ENCODE results near the gene JUNB.

Gene JUNB

GRCh38 chr19:12787458-12787857 is 3.8 kb upstream of the JUNB start:
- DNase-seq (ENCODE audit: low spot score): no peak
- no peak for TF ChIP-seq CTCF (IDR thresholded peaks at IDR 0.05; ENCODE audit: extremely low read depth, insufficient read depth, missing control alignments)
- in situ Hi-C loops (cut with MboI; ENCODE audit: low pct_unique_long_range_greater_than_20kb, low sequenced_read_pairs, unreplicated experiment): no loop called here

- in situ Hi-C loops (cut with MboI; ENCODE audit: low pct_unique_long_range_greater_than_20kb, low sequenced_read_pairs, unreplicated experiment): no loop called here
Measured at GRCh38 chr19:12788042-12788681, 3.1 kb upstream of the JUNB start.

GRCh38 chr19:12788682-12789097 is 2.6 kb upstream of the JUNB start:
- peak; percentile 89 for DNase-seq (ENCODE audit: low spot score)
- in situ Hi-C loops (cut with MboI; ENCODE audit: low pct_unique_long_range_greater_than_20kb, low sequenced_read_pairs, unreplicated experiment): no loop called here
- peak; percentile 7 for TF ChIP-seq CTCF (IDR thresholded peaks at IDR 0.05; ENCODE audit: extremely low read depth, insufficient read depth, missing control alignments)

More at GRCh38 chr19:12788042-12788681, 3.1 kb upstream of the JUNB start:
- TF ChIP-seq CTCF (IDR thresholded peaks at IDR 0.05; ENCODE audit: extremely low read depth, insufficient read depth, missing control alignments): no peak
- DNase-seq (ENCODE audit: low spot score): no peak

- no peak for TF ChIP-seq CTCF (IDR thresholded peaks at IDR 0.05; ENCODE audit: extremely low read depth, insufficient read depth, missing control alignments)
- no peak for DNase-seq (ENCODE audit: low spot score)
- in situ Hi-C loops (cut with MboI; ENCODE audit: low pct_unique_long_range_greater_than_20kb, low sequenced_read_pairs, unreplicated experiment): no loop called here
Measured at GRCh38 chr19:12789098-12789903, 2.0 kb upstream of the JUNB start.

GRCh38 chr19:12789904-12790619 is 1.2 kb upstream of the JUNB start:
- peak; percentile 98 for DNase-seq (ENCODE audit: low spot score)
- no peak for TF ChIP-seq CTCF (IDR thresholded peaks at IDR 0.05; ENCODE audit: extremely low read depth, insufficient read depth, missing control alignments)
- in situ Hi-C loops (cut with MboI; ENCODE audit: low pct_unique_long_range_greater_than_20kb, low sequenced_read_pairs, unreplicated experiment): no loop called here

- no peak for DNase-seq (ENCODE audit: low spot score)
- in situ Hi-C loops (cut with MboI; ENCODE audit: low pct_unique_long_range_greater_than_20kb, low sequenced_read_pairs, unreplicated experiment): no loop called here
- TF ChIP-seq CTCF (IDR thresholded peaks at IDR 0.05; ENCODE audit: extremely low read depth, insufficient read depth, missing control alignments): no peak
Measured at GRCh38 chr19:12790628-12791344, 500 bp upstream of the JUNB start.
